IMR-90 (cell line): Measurements from ENCODE around the gene KPTN.

Experiments
- BHLHE40 ChIP-seq: fragments of 150-350 bp; IDR thresholded peaks from 2 replicates; pipeline ENCODE4 v1.6.1; 2016; ENCODE audit warnings: mild to moderate bottlenecking, low read depth, low read length
- CEBPB ChIP-seq: IDR thresholded peaks from 2 replicates; pipeline ENCODE4 v1.6.1; 2012; ENCODE audit warnings: low read depth, low read length, improper control_type of control experiment
- FOS ChIP-seq: fragments of 150-350 bp; IDR thresholded peaks from 2 replicates; pipeline ENCODE4 v1.6.1; 2016; ENCODE audit warnings: low read depth, low read length
- MAZ ChIP-seq: IDR thresholded peaks from 2 replicates; pipeline ENCODE4 v1.6.1; 2012; ENCODE audit warnings: low read depth, mild to moderate bottlenecking, low read length, improper control_type of control experiment, moderate library complexity, borderline replicate concordance
- MXI1 ChIP-seq: IDR thresholded peaks from 2 replicates; pipeline ENCODE4 v1.6.1; 2012; ENCODE audit warnings: low read depth, mild to moderate bottlenecking, low read length, moderate library complexity, borderline replicate concordance
- POLR2A ChIP-seq: IDR thresholded peaks from 2 replicates; pipeline ENCODE4 v1.6.1; 2012; ENCODE audit warnings: mild to moderate bottlenecking, low read depth, low read length
- RCOR1 ChIP-seq: IDR thresholded peaks from 2 replicates; pipeline ENCODE4 v1.6.1; 2012; ENCODE audit warnings: mild to moderate bottlenecking, low read length, improper control_type of control experiment; ENCODE audit not compliant: insufficient replicate concordance
- RFX5 ChIP-seq: IDR thresholded peaks from 2 replicates; pipeline ENCODE4 v1.8.0; 2012; ENCODE audit warnings: low read depth, mild to moderate bottlenecking, low read length, moderate library complexity
- TF ChIP-seq, protein P1 (sequence below): conservative IDR thresholded peaks from 2 replicates; pipeline ENCODE4 v1.5.1; 2012; ENCODE audit warnings: mild to moderate bottlenecking, low read depth, low read length, improper control_type of control experiment
- TF ChIP-seq, protein P2 (sequence below): fragments of 150-350 bp; IDR thresholded peaks from 2 replicates; pipeline ENCODE4 v1.6.1; 2016; ENCODE audit warnings: low read depth, mild to moderate bottlenecking, low read length, moderate library complexity, borderline replicate concordance

DNA sequence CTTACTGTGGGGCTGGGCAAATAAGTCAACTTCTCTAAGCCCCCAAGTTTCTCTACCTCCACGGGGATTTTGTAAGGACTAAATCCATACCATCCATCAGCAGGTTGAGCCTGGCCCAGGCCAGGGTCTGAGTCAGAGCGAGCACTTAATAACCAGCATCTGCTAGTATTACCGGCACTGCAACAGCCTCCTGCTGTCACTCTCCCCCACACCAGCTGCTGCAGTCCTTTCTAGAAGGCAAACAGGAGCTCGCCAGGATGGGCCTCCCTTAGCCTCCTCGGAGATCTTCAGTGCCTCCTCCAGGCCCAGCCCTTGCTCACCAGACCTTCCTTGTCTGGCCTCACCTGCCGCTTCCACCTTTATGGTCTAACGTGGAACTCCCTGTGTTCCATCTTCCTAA lies 27.7 kb upstream of the KPTN start:
- TF ChIP-seq POLR2A: no peak
- TF ChIP-seq, protein P1, sequence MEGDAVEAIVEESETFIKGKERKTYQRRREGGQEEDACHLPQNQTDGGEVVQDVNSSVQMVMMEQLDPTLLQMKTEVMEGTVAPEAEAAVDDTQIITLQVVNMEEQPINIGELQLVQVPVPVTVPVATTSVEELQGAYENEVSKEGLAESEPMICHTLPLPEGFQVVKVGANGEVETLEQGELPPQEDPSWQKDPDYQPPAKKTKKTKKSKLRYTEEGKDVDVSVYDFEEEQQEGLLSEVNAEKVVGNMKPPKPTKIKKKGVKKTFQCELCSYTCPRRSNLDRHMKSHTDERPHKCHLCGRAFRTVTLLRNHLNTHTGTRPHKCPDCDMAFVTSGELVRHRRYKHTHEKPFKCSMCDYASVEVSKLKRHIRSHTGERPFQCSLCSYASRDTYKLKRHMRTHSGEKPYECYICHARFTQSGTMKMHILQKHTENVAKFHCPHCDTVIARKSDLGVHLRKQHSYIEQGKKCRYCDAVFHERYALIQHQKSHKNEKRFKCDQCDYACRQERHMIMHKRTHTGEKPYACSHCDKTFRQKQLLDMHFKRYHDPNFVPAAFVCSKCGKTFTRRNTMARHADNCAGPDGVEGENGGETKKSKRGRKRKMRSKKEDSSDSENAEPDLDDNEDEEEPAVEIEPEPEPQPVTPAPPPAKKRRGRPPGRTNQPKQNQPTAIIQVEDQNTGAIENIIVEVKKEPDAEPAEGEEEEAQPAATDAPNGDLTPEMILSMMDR: no peak
- no peak for TF ChIP-seq MXI1
- TF ChIP-seq MAZ: no peak
- TF ChIP-seq RCOR1: no peak
- TF ChIP-seq, protein P2, sequence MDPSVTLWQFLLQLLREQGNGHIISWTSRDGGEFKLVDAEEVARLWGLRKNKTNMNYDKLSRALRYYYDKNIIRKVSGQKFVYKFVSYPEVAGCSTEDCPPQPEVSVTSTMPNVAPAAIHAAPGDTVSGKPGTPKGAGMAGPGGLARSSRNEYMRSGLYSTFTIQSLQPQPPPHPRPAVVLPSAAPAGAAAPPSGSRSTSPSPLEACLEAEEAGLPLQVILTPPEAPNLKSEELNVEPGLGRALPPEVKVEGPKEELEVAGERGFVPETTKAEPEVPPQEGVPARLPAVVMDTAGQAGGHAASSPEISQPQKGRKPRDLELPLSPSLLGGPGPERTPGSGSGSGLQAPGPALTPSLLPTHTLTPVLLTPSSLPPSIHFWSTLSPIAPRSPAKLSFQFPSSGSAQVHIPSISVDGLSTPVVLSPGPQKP: no peak
- no peak for TF ChIP-seq BHLHE40
- no peak for TF ChIP-seq RFX5
- no peak for TF ChIP-seq CEBPB
- TF ChIP-seq FOS: no peak
